ENCODE results near the gene SF3B4.
A peak's percentile ranks its signal among the peaks of the same experiment; 100 is the strongest.
"Not testable (repeated sequence)": the region's sequence is repeated elsewhere in the genome, so short reads cannot be mapped to it uniquely, and the experiment has no call there.

SF3B4 gene

GRCh38 chr1:149888247-149888998 is 39.2 kb downstream of the SF3B4 start:
- DNase-seq = peak; percentile 89

GRCh38 chr1:149887456-149888246 is 40.0 kb downstream of the SF3B4 start:
- peak; percentile 90 for DNase-seq

- not testable (repeated sequence) for DNase-seq
Measured at GRCh38 chr1:149887196-149887455, 40.5 kb downstream of the SF3B4 start.

- peak; percentile 91 for DNase-seq
Measured at GRCh38 chr1:149886396-149887195, 41.0 kb downstream of the SF3B4 start.

- DNase-seq = not testable (repeated sequence)
Measured at GRCh38 chr1:149886121-149886395, 41.5 kb downstream of the SF3B4 start.

GRCh38 chr1:149885339-149886120 is 42.1 kb downstream of the SF3B4 start:
- peak; percentile 85 for DNase-seq

- DNase-seq = peak; percentile 53
Measured at GRCh38 chr1:149884433-149885338, 42.9 kb downstream of the SF3B4 start.

GRCh38 chr1:149883598-149884247 is 43.9 kb downstream of the SF3B4 start:
- DNase-seq = no peak

GRCh38 chr1:149881876-149882275 is 45.7 kb downstream of the SF3B4 start:
- no peak for DNase-seq

- no peak for DNase-seq
Measured at GRCh38 chr1:149879556-149879955, 48.0 kb downstream of the SF3B4 start.

- DNase-seq = no peak
Measured at GRCh38 chr1:149877211-149877946, 50.2 kb downstream of the SF3B4 start.
